Muscle layer of colon (tissue), 2 donors: ENCODE measurements around the gene TM4SF5.

Experiments
- H3K27ac ChIP-seq: one replicate; pipeline ENCODE4 v1.7.0; 2013; ENCODE audit warnings: low read depth, mild to moderate bottlenecking, low read length, moderate library complexity
- H3K27me3 ChIP-seq, 2 donors: one replicate each; pipeline ENCODE4 v1.7.0; 2013; ENCODE audit warnings: low read length in 2 of 2, mild to moderate bottlenecking in 2 of 2; ENCODE audit not compliant: insufficient read depth in 2 of 2, control insufficient read depth in 1 of 2
- H3K36me3 ChIP-seq: one replicate; pipeline ENCODE4 v1.7.0; 2013; ENCODE audit warnings: mild to moderate bottlenecking, low read length; ENCODE audit not compliant: insufficient read depth
- H3K4me1 ChIP-seq: one replicate; pipeline ENCODE4 v1.7.0; 2013; ENCODE audit warnings: mild to moderate bottlenecking, low read length; ENCODE audit not compliant: insufficient read depth
- H3K4me3 ChIP-seq, 2 donors: one replicate each; pipeline ENCODE4 v1.7.0; 2013; ENCODE audit warnings: low read length in 2 of 2, low read depth in 1 of 2, mild to moderate bottlenecking in 1 of 2, moderate library complexity in 1 of 2
- H3K9ac ChIP-seq: one replicate; pipeline ENCODE4 v1.7.0; 2013; ENCODE audit warnings: low read length
- H3K9me3 ChIP-seq: one replicate; pipeline ENCODE4 v1.7.0; 2013; ENCODE audit warnings: mild to moderate bottlenecking, low read length
- donor health status: abdominal sarcoma.
- donor health status: Adenocarcinoma of cecum.

TM4SF5 gene

DNA sequence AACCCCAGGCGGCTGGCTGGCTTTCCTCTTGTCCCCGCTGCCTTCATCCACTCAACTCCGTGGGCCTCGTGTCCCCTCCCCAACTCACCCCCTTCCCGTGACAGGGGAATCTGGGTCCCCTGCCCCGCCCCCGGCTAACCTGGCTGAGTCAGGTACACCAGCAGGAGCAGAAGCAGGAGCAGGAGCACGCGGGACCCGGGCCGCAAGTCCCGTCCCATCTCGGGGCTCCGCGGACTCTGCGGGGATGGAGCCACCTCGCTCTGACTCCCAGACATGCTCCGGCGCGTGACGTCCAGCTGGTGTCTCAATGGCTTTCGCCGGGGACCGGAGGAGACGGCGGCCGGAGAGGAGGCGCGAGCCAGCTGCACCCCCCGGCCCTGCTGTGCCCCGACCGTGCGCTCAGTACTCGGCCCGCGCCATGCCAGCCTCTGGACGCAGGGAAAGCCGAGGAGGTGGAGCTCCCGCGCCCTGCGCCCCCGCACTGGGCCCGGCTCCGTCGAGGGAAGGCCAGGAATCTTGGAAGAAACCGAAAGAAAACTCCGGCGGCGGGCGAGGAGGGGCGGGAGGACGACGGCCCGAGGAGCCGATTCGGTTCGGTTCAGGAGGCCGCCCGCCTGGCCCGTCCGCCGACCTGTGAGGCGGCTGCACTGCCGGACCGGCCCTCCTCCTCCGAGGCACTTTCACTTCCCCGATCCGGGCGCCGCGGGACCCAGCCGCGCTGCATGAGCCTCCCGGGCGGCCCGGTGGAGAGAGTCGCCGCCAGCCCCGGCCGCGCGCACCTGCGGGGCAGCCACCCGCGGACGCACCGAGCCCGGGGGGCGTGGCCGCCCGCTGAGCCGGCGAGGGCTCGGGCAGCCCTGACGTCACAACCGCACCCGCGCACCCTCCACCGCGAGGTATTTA lies 32.3 kb upstream of the TM4SF5 start, which contains the start of the genes CXCL16 and ZMYND15:
Gene CXCL16 (minus strand): TSS at position 807 of the 903 bp plus-strand sequence. CDS start 589 bp downstream, at position 218.
Gene ZMYND15 (plus strand): TSS at position 712 of the 903 bp plus-strand sequence. CDS start 716 bp downstream, outside the sequence.
- H3K9ac ChIP-seq: peak within 1 kb of the TSS; percentile 29
- H3K27me3 ChIP-seq: peaks cover 4 to 17% of the 10 kb centered on the region in 2 donors
- H3K4me1 ChIP-seq: peaks cover 11% of the 10 kb centered on the region
- peak within 1 kb of the TSS; percentile 48 to 61 for H3K4me3 ChIP-seq
- H3K9me3 ChIP-seq: no peaks in the 10 kb centered on the region
- H3K27ac ChIP-seq: peak within 1 kb of the TSS; percentile 1
- H3K36me3 ChIP-seq: peaks cover 6% of the 10 kb centered on the region

DNA sequence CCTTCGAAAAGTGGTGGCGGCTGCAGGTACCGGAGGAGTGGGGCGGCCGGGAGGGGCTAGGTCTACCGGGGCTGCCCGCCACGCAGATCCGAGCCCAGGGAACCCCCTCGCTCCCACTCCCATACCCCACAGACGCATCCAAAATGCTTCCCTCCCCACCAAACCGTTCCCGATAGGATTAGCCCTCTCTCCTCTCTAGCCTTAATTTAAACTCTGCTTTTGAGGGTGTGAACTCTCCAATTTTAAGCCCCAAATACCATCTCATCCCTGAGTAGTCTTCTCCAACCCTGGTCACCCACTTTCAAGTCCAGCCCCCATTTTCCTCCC lies 31.7 kb upstream of the TM4SF5 start:
- H3K27ac ChIP-seq: no peak overlapping the region
- H3K36me3 ChIP-seq: no peaks in the 10 kb centered on the region
- H3K4me1 ChIP-seq: peaks cover 11% of the 10 kb centered on the region
- H3K27me3 ChIP-seq: peaks cover 10 to 23% of the 10 kb centered on the region in 2 donors
- H3K9me3 ChIP-seq: no peaks in the 10 kb centered on the region
- peak overlapping the region; percentile 48 to 61 for H3K4me3 ChIP-seq
- H3K9ac ChIP-seq: no peak overlapping the region

DNA sequence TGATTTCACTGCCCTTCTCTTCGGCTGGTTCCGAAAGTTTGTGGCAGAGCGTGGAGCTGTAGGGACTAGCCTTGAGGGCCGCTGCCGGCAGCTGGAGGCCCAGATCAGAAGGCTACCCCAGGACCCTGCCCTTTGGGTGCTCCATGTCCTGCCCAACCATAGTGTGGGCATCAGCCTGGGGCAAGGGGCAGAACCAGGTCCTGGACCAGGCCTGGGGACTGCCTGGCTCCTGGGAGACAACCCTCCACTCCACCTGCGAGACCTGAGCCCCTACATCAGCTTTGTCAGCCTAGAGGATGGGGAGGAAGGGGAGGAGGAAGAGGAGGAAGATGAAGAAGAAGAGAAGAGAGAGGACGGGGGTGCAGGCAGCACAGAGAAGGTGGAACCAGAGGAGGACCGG lies 31.1 kb upstream of the TM4SF5 start:
- Histone ChIP-seq H3K4me1 (peaks cover 11% of the 10 kb centered on the region), H3K36me3 (no peaks in the 10 kb centered on the region), H3K4me3 (no peak overlapping the region), H3K27ac (no peak overlapping the region), H3K9ac (no peak overlapping the region), H3K9me3 (no peaks in the 10 kb centered on the region), H3K27me3 (peaks cover 16 to 29% of the 10 kb centered on the region in 2 donors)

DNA sequence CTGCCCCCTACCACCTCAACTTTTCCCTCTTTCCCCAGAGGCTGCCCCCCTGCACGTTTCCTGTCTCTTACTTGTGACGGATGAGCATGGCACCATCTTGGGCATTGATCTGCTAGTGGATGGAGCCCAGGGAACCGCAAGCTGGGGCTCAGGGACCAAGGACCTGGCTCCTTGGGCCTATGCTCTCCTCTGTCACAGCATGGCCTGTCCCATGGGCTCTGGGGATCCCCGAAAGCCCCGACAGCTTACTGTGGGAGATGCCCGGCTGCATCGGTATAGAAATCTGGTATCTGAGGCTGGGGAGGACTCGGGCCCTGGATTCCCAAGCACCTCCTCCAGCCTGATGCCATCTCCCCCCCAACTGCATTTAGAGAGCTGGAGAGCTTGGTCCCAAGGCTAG lies 30.1 kb upstream of the TM4SF5 start:
- Histone ChIP-seq H3K27ac (no peak overlapping the region), H3K36me3 (no peaks in the 10 kb centered on the region), H3K9me3 (no peaks in the 10 kb centered on the region), H3K4me1 (peaks cover 11% of the 10 kb centered on the region), H3K4me3 (no peak overlapping the region), H3K9ac (no peak overlapping the region), H3K27me3 (peaks cover 21 to 36% of the 10 kb centered on the region in 2 donors)

DNA sequence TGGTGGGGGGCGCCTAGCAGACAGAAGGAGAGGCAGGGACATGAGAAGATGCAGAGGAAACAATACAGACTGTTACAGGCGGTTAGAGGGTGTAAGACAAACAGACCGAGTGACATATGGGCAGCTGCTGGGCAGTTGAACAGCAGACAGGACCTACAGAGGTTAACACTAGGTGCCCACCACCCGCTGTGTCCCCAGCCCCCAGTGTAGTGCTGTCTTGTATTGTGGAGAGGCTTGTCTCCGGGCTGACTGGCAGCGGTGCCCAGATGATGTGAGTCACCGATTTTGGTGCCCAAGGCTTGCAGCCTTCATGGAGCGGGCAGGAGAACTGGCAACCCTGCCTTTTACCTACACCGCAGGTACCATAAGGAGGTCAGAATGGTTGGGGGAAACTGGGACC lies 29.6 kb upstream of the TM4SF5 start:
- H3K9me3 ChIP-seq: no peaks in the 10 kb centered on the region
- no peak overlapping the region for H3K27ac ChIP-seq
- peaks cover 21 to 36% of the 10 kb centered on the region in 2 donors for H3K27me3 ChIP-seq

DNA sequence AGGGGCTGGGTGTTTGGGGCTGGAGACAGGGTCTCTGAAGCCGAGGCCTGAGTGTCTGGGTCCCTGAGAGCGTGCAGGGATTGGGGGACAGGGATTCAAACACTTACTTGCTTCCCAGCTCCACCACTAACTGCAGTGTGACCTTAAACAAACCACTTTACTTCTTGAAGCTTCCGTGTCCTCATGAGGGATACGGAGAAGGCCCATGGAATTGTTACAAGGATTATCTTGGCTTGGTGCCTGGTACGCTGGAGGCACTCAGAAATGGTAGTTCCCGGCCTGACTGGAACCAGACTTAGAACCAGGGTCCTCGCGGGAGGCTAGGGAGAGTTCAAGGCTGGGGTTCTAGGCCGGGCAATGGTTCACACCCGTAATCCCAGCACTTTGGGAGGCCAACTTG lies 29.1 kb upstream of the TM4SF5 start:
- Histone ChIP-seq H3K4me3 (no peak overlapping the region), H3K27ac (no peak overlapping the region), H3K4me1 (peaks cover 11% of the 10 kb centered on the region), H3K36me3 (no peaks in the 10 kb centered on the region), H3K27me3 (peaks cover 21 to 36% of the 10 kb centered on the region in 2 donors), H3K9ac (no peak overlapping the region), H3K9me3 (no peaks in the 10 kb centered on the region)

More for the DNA sequence above, 29.6 kb upstream of the TM4SF5 start:
- H3K36me3 ChIP-seq: no peaks in the 10 kb centered on the region
- peaks cover 11% of the 10 kb centered on the region for H3K4me1 ChIP-seq
- H3K4me3 ChIP-seq: no peak overlapping the region
- H3K9ac ChIP-seq: no peak overlapping the region

DNA sequence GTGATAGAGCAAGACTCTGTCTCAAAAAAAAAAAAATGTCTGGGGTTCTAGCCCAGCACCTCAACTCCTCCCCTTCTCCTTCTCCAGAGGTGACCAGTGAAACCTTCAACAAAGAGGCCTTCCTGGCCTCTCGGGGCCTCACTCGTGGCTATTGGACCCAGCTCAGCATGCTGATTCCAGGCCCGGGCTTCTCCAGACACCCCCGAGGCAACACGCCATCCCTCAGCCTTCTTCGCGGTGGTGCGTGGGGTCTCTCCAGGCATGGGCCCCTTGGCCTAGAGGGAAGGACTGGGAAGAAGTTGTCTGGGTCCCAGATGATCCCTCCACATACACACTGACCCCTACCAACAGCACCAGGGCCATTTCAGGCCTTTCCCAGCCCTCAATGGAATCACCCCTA lies 28.5 kb upstream of the TM4SF5 start:
- peaks cover 8% of the 10 kb centered on the region for H3K4me1 ChIP-seq
- H3K36me3 ChIP-seq: no peaks in the 10 kb centered on the region
- no peak overlapping the region for H3K4me3 ChIP-seq
- no peak overlapping the region for H3K9ac ChIP-seq
- H3K27ac ChIP-seq: no peak overlapping the region
- H3K9me3 ChIP-seq: no peaks in the 10 kb centered on the region
- peaks cover 18 to 35% of the 10 kb centered on the region in 2 donors for H3K27me3 ChIP-seq

DNA sequence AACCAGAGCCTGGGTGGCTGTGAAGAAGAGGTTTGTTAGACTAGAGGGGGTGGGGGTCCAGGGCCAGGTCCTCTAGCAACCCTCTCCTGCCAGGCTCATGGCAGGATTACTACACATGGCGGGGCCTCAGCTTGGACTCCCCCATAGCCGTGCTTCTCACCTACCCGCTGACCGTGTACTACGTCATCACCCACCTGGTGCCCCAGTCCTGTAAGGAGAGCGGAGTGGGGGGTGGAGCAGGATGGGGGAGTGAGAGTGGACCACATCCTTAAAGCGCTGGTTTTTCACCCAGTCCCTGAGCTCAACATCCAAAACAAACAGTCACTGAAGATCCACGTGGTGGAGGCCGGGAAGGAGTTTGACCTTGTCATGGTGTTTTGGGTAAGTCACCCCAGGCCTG lies 27.8 kb upstream of the TM4SF5 start:
- no peak overlapping the region for H3K9ac ChIP-seq
- H3K36me3 ChIP-seq: no peaks in the 10 kb centered on the region
- no peak overlapping the region for H3K27ac ChIP-seq
- H3K27me3 ChIP-seq: peaks cover 17 to 36% of the 10 kb centered on the region in 2 donors
- H3K9me3 ChIP-seq: no peaks in the 10 kb centered on the region
- H3K4me3 ChIP-seq: no peak overlapping the region
- peaks cover 2% of the 10 kb centered on the region for H3K4me1 ChIP-seq

DNA sequence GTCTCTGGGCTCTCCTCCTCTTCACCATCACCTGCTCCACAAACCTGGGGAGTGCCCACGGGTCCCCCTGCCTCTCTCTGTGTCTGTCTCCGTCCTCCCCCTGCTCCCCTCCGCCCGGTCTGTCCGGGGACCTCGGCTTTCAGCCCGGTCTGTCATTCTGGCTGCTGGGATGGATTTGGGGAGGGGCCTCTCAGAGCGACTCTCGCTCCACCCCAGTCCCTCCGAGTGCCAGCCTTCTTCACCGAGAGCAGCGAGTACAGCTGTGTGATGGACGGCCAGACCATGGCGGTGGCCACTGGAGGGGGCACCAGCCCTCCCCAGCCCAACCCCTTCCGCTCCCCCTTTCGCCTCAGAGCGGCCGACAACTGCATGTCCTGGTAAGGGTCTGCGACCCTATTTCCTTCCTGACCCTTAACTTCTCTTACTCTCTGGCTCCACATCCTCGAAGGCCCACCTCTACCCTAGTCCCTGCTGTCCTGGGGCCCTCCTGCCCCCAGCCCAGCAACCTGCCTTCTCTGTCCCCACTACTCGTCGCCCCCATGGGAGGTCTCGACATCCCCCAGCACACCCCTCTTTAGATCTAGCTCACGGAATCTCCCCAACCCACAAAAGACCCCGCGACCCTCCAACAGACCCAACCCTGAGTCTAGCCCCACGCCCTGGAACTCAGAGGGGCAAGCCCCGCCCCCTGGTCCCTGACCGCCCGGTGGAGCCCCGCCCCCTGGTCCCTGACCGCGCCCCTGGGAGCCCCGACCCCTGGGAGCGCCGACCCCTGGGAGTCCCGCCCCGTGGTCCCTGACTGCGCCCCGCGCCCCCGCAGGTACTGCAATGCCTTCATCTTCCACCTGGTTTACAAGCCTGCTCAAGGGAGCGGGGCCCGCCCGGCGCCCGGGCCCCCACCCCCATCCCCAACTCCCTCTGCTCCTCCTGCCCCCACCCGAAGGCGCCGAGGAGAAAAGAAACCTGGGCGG lies 26.4 kb upstream of the TM4SF5 start:
- H3K9me3 ChIP-seq: no peaks in the 10 kb centered on the region
- H3K27ac ChIP-seq: no peak overlapping the region
- H3K9ac ChIP-seq: no peak overlapping the region
- H3K4me3 ChIP-seq: no peak overlapping the region
- H3K4me1 ChIP-seq: no peaks in the 10 kb centered on the region
- no peaks in the 10 kb centered on the region for H3K36me3 ChIP-seq
- peaks cover 17 to 36% of the 10 kb centered on the region in 2 donors for H3K27me3 ChIP-seq

DNA sequence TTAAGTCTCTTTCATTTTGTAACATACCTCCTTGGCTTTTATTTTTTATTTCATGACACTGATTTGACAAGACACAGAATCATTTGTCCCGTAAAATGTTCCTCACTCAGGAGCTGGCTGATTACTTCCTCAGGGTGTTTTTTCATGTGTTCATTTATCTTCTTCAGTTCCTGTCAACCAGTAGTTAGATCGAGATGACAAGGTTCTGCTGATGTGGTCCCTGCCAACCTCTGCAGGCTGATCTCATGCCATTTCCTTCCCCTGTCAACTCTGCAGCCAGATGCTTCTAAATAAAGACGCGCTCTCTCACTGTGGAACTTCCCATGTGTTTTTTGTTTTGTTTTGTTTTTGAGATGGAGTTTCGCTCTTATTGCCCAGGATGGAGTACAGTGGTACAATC lies 23.8 kb upstream of the TM4SF5 start:
- Histone ChIP-seq H3K27ac (no peak overlapping the region), H3K4me3 (no peak overlapping the region), H3K4me1 (no peaks in the 10 kb centered on the region), H3K27me3 (peaks cover 17 to 36% of the 10 kb centered on the region in 2 donors), H3K36me3 (no peaks in the 10 kb centered on the region), H3K9me3 (no peaks in the 10 kb centered on the region), H3K9ac (no peak overlapping the region)

DNA sequence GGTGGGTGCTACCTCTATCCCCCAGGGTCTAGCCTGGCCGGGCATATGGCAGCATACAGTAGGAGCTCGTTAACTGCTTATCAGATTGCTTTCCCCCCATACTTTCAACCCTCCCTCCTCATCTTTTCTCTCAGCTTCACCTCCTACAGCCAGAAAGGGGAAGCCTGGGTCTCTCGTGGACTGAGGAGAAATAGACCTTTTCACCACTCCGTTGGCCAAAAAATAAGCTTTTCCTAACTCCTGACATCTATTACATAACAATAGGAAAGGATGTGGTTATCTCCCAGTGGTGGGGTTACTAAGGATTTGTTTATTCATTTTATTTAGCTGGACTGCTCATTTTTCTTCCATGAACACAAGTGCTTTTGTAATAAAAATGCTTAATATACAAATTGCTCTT lies 23.0 kb upstream of the TM4SF5 start:
- Histone ChIP-seq H3K4me1 (no peaks in the 10 kb centered on the region), H3K4me3 (no peak overlapping the region), H3K27me3 (peaks cover 17 to 33% of the 10 kb centered on the region in 2 donors), H3K27ac (no peak overlapping the region), H3K9ac (no peak overlapping the region), H3K9me3 (no peaks in the 10 kb centered on the region), H3K36me3 (no peaks in the 10 kb centered on the region)
